Keratinocyte (primary cell): ENCODE data around the gene TRAF3. TPM values are rescaled to one million over a fixed set of nuclear protein-coding genes. Genes with fewer than 3 reads are reported as not detected.

ENCODE experiments used
- DNase-seq: peaks from one replicate; pipeline ENCODE4 v3.0.0-alpha.2; 2011; ENCODE audit warnings: low read depth, missing footprints, low spot score
- FAIRE-seq: peaks from 2 replicates; lab custom pipeline; 2011; peaks lifted over from hg19 to GRCh38; lab: Jason Lieb, UNC
- H2AFZ ChIP-seq: 2 replicates; pipeline ENCODE4 v1.6.0; 2012; ENCODE audit warnings: low read length, control low read depth, inconsistent platforms; ENCODE audit not compliant: control insufficient read depth
- H3K27ac ChIP-seq: 2 replicates; pipeline ENCODE4 v1.5.1; 2011; ENCODE audit warnings: low read length; ENCODE audit not compliant: control insufficient read depth, insufficient read depth
- H3K27me3 ChIP-seq: 3 replicates; pipeline ENCODE4 v1.6.0; 2011; ENCODE audit warnings: low read length; ENCODE audit not compliant: control insufficient read depth, insufficient read depth; ENCODE audit errors: extremely low read depth
- H3K36me3 ChIP-seq, 2 experiments: 2 replicates in 1 of 2; 3 replicates in 1 of 2; pipeline ENCODE4 v1.5.1; 2011; ENCODE audit warnings: low read length in 2 of 2, mild to moderate bottlenecking in 1 of 2; ENCODE audit not compliant: control insufficient read depth in 2 of 2, insufficient read depth in 2 of 2; ENCODE audit errors: extremely low read depth in 1 of 2
- H3K4me1 ChIP-seq: 3 replicates; pipeline ENCODE4 v1.5.1; 2011; ENCODE audit warnings: low read length; ENCODE audit not compliant: control insufficient read depth, insufficient read depth; ENCODE audit errors: extremely low read depth
- H3K4me2 ChIP-seq: 3 replicates; pipeline ENCODE4 v1.6.0; 2011; ENCODE audit warnings: low read depth, low read length; ENCODE audit not compliant: control insufficient read depth, insufficient read depth; ENCODE audit errors: extremely low read depth
- H3K4me3 ChIP-seq, 3 experiments: fragments of 200-600 bp in 1 of 3; sonication (generic) in 1 of 3; 2 replicates in 2 of 3; 3 replicates in 1 of 3; pipeline ENCODE4 v1.5.1; 2011 to 2016; ENCODE audit warnings: low read length in 3 of 3, mild to moderate bottlenecking in 3 of 3, control low read depth in 2 of 3, inconsistent platforms in 1 of 3, low read depth in 1 of 3, mixed read lengths in 1 of 3, mixed run types in 1 of 3, moderate library complexity in 1 of 3; ENCODE audit not compliant: control insufficient read depth in 2 of 3, insufficient read depth in 2 of 3; ENCODE audit errors: extremely low read depth in 1 of 3
- H3K79me2 ChIP-seq: 2 replicates; pipeline ENCODE4 v1.6.0; 2012; ENCODE audit warnings: low read length; ENCODE audit not compliant: control insufficient read depth, insufficient read depth
- H3K9ac ChIP-seq: 3 replicates; pipeline ENCODE4 v1.6.0; 2011; ENCODE audit warnings: low read length; ENCODE audit not compliant: control insufficient read depth, insufficient read depth; ENCODE audit errors: extremely low read depth
- H3K9me1 ChIP-seq: 3 replicates; pipeline ENCODE4 v1.6.0; 2011; ENCODE audit warnings: low read length; ENCODE audit not compliant: control insufficient read depth, insufficient read depth; ENCODE audit errors: extremely low read depth
- H3K9me3 ChIP-seq: 2 replicates; pipeline ENCODE4 v1.5.1; 2012; ENCODE audit warnings: low read depth, low read length; ENCODE audit not compliant: control insufficient read depth
- H4K20me1 ChIP-seq: 3 replicates; pipeline ENCODE4 v1.6.0; 2011; ENCODE audit warnings: low read length; ENCODE audit not compliant: control insufficient read depth, insufficient read depth; ENCODE audit errors: extremely low read depth
- CTCF ChIP-seq, 3 experiments: IDR thresholded peaks in 1 of 3; conservative IDR thresholded peaks in 1 of 3; optimal IDR thresholded peaks in 1 of 3; 2 replicates in 2 of 3; 3 replicates in 1 of 3; pipeline versions ENCODE3 to v1.5.1; 2011; ENCODE audit warnings: low read length in 3 of 3, mild to moderate bottlenecking in 3 of 3, moderate library complexity in 2 of 3, control low read depth in 1 of 3, inconsistent platforms in 1 of 3; ENCODE audit not compliant: insufficient read depth in 2 of 3; ENCODE audit errors: extremely low read depth in 1 of 3
- EZH2 ChIP-seq: IDR thresholded peaks from one replicate; pipeline ENCODE4 v1.6.1; 2012; ENCODE audit warnings: inconsistent platforms, mild to moderate bottlenecking, low read length, moderate library complexity
- dilution Hi-C: fragments of 300-500 bp; cut with MboI; formaldehyde crosslinking; loops from one replicate; pipeline ENCODE4 v1.7.0; 2020; ENCODE audit warnings: low sequenced_read_pairs; ENCODE audit not compliant: extremely low pct_ligation_motif_present
- polyA plus RNA-seq, 5 experiments: library from polyadenylated mRNA; depleted of rRNA in 3 of 5; stranded (reverse) in 3 of 5; stranded (forward) in 1 of 5; unstranded in 1 of 5; fragments of >200 nt; gene quantifications; 1 replicate in 1 of 5; 2 replicates in 3 of 5; 3 replicates in 1 of 5; pipeline versions ENCODE4 v1.2.1 to v1.2.3, GENCODE V29; 2011 to 2012; ENCODE audit warnings: missing spikeins in 2 of 5, low read depth in 1 of 5, low replicate concordance in 1 of 5

The TRAF3 gene
- polyA plus RNA-seq, 1 donor (not counting 4 experiments of a cell fraction or from before 2014, with no cell fraction given): 12.5 TPM

DNA sequence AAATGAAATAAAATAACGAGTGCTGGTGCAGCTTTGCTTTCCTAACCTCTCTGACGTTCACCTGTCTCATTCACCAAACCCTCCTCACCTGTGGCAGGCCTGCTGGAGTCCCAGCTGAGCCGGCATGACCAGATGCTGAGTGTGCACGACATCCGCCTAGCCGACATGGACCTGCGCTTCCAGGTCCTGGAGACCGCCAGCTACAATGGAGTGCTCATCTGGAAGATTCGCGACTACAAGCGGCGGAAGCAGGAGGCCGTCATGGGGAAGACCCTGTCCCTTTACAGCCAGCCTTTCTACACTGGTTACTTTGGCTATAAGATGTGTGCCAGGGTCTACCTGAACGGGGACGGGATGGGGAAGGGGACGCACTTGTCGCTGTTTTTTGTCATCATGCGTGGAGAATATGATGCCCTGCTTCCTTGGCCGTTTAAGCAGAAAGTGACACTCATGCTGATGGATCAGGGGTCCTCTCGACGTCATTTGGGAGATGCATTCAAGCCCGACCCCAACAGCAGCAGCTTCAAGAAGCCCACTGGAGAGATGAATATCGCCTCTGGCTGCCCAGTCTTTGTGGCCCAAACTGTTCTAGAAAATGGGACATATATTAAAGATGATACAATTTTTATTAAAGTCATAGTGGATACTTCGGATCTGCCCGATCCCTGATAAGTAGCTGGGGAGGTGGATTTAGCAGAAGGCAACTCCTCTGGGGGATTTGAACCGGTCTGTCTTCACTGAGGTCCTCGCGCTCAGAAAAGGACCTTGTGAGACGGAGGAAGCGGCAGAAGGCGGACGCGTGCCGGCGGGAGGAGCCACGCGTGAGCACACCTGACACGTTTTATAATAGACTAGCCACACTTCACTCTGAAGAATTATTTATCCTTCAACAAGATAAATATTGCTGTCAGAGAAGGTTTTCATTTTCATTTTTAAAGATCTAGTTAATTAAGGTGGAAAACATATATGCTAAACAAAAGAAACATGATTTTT, 128.2 kb downstream of the TRAF3 start:
- Histone ChIP-seq H3K4me3 (no peak overlapping the region), H2AFZ (no peak overlapping the region), H3K4me1 (no peaks in the 10 kb centered on the region), H4K20me1 (no peaks in the 10 kb centered on the region), H3K9me3 (no peaks in the 10 kb centered on the region), H3K27ac (no peak overlapping the region), H3K9me1 (no peaks in the 10 kb centered on the region), H3K79me2 (no peaks in the 10 kb centered on the region), H3K4me2 (no peak overlapping the region), H3K27me3 (no peaks in the 10 kb centered on the region), H3K36me3 (peaks cover 4 to 14% of the 10 kb centered on the region in 2 experiments), H3K9ac (no peak overlapping the region)
- dilution Hi-C loops: no loop called here
- TF ChIP-seq CTCF (optimal IDR thresholded peaks at IDR 0.05 in 1 of 3, IDR thresholded peaks at IDR 0.05 in 1 of 3, conservative IDR thresholded peaks at IDR 0.05 in 1 of 3; ENCODE audit: extremely low read depth in 1 of 3, insufficient read depth in 2 of 3, low read length in 3 of 3) (no peak), EZH2 (no peak)
- no peak for FAIRE-seq
- DNase-seq: no peak

GRCh38 chr14:102906616-102907302, 129.5 kb downstream of the TRAF3 start:
- Histone ChIP-seq H3K27ac (no peak overlapping the region), H3K79me2 (no peaks in the 10 kb centered on the region), H3K4me3 (no peak overlapping the region), H2AFZ (no peak overlapping the region), H3K9ac (no peak overlapping the region), H3K4me1 (no peaks in the 10 kb centered on the region), H3K36me3 (peaks cover 4 to 10% of the 10 kb centered on the region in 2 experiments), H3K9me1 (no peaks in the 10 kb centered on the region), H3K9me3 (no peaks in the 10 kb centered on the region), H3K27me3 (no peaks in the 10 kb centered on the region), H3K4me2 (no peak overlapping the region), H4K20me1 (no peaks in the 10 kb centered on the region)
- FAIRE-seq (no peak), DNase-seq (no peak)
- TF ChIP-seq EZH2 (no peak), CTCF (optimal IDR thresholded peaks at IDR 0.05 in 1 of 3, IDR thresholded peaks at IDR 0.05 in 1 of 3, conservative IDR thresholded peaks at IDR 0.05 in 1 of 3; ENCODE audit: extremely low read depth in 1 of 3, insufficient read depth in 2 of 3, low read length in 3 of 3) (no peak)
- dilution Hi-C loops: no loop called here
